Esophagus muscularis mucosa (tissue), 3 donors: ENCODE measurements around the gene HDLBP.

Source experiments
- POLR2A ChIP-seq: fragments of 450-650 bp; IDR thresholded peaks from one replicate; pipeline ENCODE4 v1.6.1; 2017; ENCODE audit warnings: antibody characterized with exemption, moderate library complexity, mild to moderate bottlenecking, low read depth
- POLR2AphosphoS5 ChIP-seq, 2 donors: sonication (generic); formaldehyde crosslinking; IDR thresholded peaks; one replicate each; pipeline ENCODE4 v1.6.1; 2017; ENCODE audit warnings: antibody characterized with exemption in 2 of 2
- TF ChIP-seq, protein P1 (sequence below), 3 experiments: fragments of 200-600 bp in 2 of 3; fragments of 450-650 bp in 1 of 3; sonication (generic) in 2 of 3; IDR thresholded peaks; one replicate each; pipeline ENCODE4 v1.5.1; 2017 to 2019; ENCODE audit warnings: antibody characterized with exemption in 3 of 3, mild to moderate bottlenecking in 2 of 3, moderate library complexity in 1 of 3

DNA sequence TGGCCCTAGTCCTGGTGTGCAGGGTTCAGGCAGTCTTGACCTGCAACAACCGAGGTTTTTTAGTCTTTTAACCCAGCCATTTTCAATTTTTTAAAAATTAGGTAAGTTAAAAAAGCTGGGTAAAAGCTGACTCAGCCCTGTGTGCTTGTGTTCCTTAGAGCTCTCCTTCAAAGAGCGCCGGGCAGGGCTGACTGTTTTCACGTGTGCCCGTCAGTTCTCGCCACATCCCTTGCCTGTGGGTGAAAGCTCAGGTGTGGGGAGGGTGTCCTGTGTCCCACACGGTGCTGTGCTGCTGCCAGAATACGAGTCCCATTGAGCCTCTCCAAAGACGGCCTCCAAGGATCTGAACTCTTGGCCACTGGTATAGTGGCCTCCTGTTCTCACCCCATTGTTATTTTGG is 132.3 kb downstream of the HDLBP start:
- TF ChIP-seq, protein P1, sequence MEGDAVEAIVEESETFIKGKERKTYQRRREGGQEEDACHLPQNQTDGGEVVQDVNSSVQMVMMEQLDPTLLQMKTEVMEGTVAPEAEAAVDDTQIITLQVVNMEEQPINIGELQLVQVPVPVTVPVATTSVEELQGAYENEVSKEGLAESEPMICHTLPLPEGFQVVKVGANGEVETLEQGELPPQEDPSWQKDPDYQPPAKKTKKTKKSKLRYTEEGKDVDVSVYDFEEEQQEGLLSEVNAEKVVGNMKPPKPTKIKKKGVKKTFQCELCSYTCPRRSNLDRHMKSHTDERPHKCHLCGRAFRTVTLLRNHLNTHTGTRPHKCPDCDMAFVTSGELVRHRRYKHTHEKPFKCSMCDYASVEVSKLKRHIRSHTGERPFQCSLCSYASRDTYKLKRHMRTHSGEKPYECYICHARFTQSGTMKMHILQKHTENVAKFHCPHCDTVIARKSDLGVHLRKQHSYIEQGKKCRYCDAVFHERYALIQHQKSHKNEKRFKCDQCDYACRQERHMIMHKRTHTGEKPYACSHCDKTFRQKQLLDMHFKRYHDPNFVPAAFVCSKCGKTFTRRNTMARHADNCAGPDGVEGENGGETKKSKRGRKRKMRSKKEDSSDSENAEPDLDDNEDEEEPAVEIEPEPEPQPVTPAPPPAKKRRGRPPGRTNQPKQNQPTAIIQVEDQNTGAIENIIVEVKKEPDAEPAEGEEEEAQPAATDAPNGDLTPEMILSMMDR (IDR thresholded peaks at IDR 0.05), result no peak
- TF ChIP-seq POLR2AphosphoS5 (IDR thresholded peaks at IDR 0.05) (no peak), POLR2A (no peak)
